Neural crest cell (in vitro differentiated cells): ENCODE data around the gene PLXNA2. TPM values are rescaled to one million over a fixed set of nuclear protein-coding genes. Genes with fewer than 3 reads are reported as not detected.

Source experiments
- DNase-seq: peaks from one replicate; pipeline ENCODE4 v3.0.0; 2021; ENCODE audit warnings: low read depth, mixed read lengths, low spot score
- H3K27ac Mint-ChIP-seq: one replicate; pipeline ENCODE4 v1.8.0; 2021; ENCODE audit warnings: mild to moderate bottlenecking, mixed read lengths; ENCODE audit not compliant: unreplicated experiment
- H3K27me3 Mint-ChIP-seq: 2 replicates; pipeline ENCODE4 v1.8.0; 2021; ENCODE audit warnings: low read depth, mild to moderate bottlenecking, mixed read lengths
- H3K36me3 Mint-ChIP-seq: 2 replicates; pipeline ENCODE4 v1.8.0; 2021; ENCODE audit warnings: low read depth, mild to moderate bottlenecking, mixed read lengths
- H3K4me1 Mint-ChIP-seq: 2 replicates; pipeline ENCODE4 v1.8.0; 2021; ENCODE audit warnings: mixed read lengths
- H3K4me3 Mint-ChIP-seq: one replicate; pipeline ENCODE4 v1.8.0; 2021; ENCODE audit warnings: mild to moderate bottlenecking, mixed read lengths
- H3K9me3 Mint-ChIP-seq: 2 replicates; pipeline ENCODE4 v1.8.0; 2021; ENCODE audit warnings: mixed read lengths
- total RNA-seq: library from RNA; stranded (reverse); gene quantifications from 2 replicates; pipeline ENCODE4 v1.2.1, GENCODE V29; 2021
- TF ChIP-seq, protein P1 (sequence below): fragments of 200-600 bp; sonication (generic); conservative IDR thresholded peaks from 2 replicates; pipeline ENCODE4 v1.5.0; 2021; ENCODE audit warnings: antibody characterized with exemption, mild to moderate bottlenecking

The PLXNA2 gene
- total RNA-seq, 1 donor from 2014 or later, result 37.7 TPM

DNA sequence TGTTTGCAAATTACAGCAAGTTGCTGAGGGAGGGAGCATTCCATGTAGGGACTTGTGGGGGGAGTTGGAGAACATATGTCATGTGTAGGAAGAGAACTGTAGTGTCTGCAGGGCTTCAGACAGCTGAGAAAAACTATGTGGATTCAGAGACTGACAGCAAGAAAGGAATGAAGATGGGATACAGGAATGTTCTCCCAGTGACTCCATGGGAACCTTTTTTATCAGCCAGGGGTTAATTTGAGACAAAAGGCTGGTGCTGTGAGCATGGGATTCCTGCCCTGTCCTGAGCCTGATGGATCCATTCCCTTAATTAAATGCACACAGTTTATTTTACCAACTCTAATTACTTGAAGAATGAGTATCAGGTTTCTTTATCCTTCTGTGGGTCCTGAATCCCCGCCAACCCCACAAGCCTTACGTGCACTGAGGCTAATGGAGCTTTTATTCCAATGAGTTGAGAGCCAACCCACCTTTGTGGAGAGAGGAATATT lies 26.5 kb upstream of the PLXNA2 start:
- Mint-ChIP-seq H3K9me3 (no peaks in the 10 kb centered on the region), H3K27me3 (peaks cover 45% of the 10 kb centered on the region), H3K27ac (no peak overlapping the region), H3K4me1 (peaks cover 20% of the 10 kb centered on the region), H3K36me3 (no peaks in the 10 kb centered on the region), H3K4me3 (no peak overlapping the region)
- DNase-seq, result no peak
- TF ChIP-seq, protein P1, sequence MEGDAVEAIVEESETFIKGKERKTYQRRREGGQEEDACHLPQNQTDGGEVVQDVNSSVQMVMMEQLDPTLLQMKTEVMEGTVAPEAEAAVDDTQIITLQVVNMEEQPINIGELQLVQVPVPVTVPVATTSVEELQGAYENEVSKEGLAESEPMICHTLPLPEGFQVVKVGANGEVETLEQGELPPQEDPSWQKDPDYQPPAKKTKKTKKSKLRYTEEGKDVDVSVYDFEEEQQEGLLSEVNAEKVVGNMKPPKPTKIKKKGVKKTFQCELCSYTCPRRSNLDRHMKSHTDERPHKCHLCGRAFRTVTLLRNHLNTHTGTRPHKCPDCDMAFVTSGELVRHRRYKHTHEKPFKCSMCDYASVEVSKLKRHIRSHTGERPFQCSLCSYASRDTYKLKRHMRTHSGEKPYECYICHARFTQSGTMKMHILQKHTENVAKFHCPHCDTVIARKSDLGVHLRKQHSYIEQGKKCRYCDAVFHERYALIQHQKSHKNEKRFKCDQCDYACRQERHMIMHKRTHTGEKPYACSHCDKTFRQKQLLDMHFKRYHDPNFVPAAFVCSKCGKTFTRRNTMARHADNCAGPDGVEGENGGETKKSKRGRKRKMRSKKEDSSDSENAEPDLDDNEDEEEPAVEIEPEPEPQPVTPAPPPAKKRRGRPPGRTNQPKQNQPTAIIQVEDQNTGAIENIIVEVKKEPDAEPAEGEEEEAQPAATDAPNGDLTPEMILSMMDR, result no peak

DNA sequence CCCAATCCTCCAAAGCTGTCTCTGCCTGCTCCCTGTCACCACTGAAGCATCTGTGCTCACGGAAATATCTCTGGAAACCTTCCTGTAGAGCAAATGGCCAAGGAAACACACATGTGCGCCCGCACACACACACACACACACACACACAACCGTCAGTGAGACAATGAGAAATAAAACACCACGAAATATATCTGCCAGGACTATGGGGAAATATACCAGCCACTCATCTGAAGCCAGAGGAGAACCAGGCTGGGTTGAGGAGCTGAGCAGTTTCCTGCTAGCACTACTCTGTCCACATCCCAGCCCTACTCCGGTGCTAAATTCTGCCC lies 25.1 kb upstream of the PLXNA2 start:
- H3K27me3 Mint-ChIP-seq, result peaks cover 45% of the 10 kb centered on the region
- H3K4me1 Mint-ChIP-seq, result peaks cover 20% of the 10 kb centered on the region
- no peak for DNase-seq
- H3K4me3 Mint-ChIP-seq, result no peak overlapping the region
- no peak overlapping the region for H3K27ac Mint-ChIP-seq
- H3K9me3 Mint-ChIP-seq, result no peaks in the 10 kb centered on the region
- H3K36me3 Mint-ChIP-seq, result no peaks in the 10 kb centered on the region
- TF ChIP-seq, protein P1, result no peak

DNA sequence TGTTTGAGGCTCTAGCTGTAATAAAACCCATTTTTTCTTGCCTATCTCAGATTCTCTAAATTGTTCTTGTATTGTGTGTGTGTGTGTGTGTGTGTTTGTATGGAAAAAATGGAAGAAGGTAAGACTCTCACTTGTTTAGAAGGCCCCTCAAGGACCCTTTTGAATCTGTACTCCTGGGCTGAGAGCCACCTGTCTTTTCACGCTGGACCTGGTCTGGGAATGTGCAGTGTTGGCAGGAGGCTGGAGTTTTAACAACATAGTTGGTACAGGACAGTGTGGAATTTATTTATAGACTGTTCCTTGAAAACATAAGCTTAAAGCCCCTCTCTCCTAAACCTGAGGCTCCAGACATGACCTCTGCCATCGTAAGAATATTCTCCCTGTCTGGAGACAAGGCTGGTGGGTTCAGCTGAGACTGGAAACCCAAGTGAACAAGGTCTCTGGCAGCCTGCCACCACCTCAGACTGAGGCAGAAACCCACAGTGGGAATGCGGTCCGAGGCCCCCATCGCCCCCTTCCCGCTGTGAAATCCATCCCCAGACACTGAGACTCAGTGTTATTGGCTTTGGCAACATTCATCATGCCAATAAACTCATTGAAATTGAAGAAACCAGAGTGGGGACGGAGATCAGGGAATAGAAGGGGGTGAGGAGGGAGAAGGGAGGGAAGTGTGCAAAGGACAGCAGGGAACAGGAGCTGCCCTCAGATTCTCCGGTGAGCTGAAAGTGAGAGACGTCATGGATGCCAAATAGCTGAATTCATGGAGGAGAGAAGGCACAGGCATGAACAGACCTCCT lies 24.6 kb upstream of the PLXNA2 start:
- Mint-ChIP-seq H3K4me1 (peaks cover 20% of the 10 kb centered on the region), H3K27me3 (peaks cover 45% of the 10 kb centered on the region), H3K27ac (no peak overlapping the region), H3K9me3 (no peaks in the 10 kb centered on the region), H3K36me3 (no peaks in the 10 kb centered on the region), H3K4me3 (no peak overlapping the region)
- TF ChIP-seq, protein P1, result no peak
- DNase-seq, result no peak

DNA sequence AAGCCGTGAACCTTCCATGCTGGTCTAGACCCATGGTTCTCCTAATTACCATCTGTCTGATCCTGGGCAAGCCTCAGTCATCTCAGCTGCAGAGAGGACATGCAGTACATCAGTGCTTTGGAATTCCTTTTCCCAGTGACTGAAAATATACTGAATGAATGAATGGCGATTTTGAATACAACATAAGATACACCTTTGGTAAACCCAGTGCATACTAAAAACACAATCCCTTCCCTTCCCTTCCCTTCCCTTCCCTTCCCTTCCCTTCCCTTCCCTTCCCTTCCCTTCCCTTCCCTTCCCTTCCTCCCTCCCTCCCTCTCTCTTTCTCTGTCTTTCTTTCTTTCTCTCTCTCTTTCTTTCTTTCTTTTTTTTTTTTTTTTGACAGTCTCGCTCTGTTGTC lies 21.3 kb upstream of the PLXNA2 start:
- Mint-ChIP-seq H3K4me3 (no peak overlapping the region), H3K36me3 (no peaks in the 10 kb centered on the region), H3K27ac (no peak overlapping the region), H3K27me3 (peaks cover 42% of the 10 kb centered on the region), H3K9me3 (peaks cover 6% of the 10 kb centered on the region), H3K4me1 (peaks cover 17% of the 10 kb centered on the region)
- TF ChIP-seq, protein P1, result no peak
- DNase-seq, result no peak

DNA sequence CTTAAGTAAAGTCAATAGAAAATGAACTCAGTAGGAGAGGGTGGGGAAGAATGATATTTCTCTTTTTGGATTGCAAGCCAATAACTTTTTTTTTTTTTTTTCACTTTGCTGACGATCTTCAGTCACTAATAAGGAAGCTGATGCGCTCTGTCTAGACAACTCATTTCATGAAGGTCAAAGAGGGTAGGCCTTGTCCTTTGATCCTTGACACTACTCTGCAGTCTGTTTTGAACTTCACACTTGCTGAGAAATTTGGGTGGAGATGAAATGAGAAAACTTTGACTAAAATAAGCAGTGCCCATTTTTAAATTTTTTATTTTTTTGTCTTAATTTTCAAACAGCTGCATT lies 20.9 kb upstream of the PLXNA2 start:
- Mint-ChIP-seq H3K36me3 (no peaks in the 10 kb centered on the region), H3K27ac (no peak overlapping the region), H3K9me3 (peaks cover 6% of the 10 kb centered on the region), H3K27me3 (peaks cover 39% of the 10 kb centered on the region), H3K4me1 (peaks cover 17% of the 10 kb centered on the region), H3K4me3 (no peak overlapping the region)
- TF ChIP-seq, protein P1, result no peak
- no peak for DNase-seq
